Breast epithelium (tissue), 4 donors: ENCODE results near the gene KYNU. TPM values are rescaled to one million over a fixed set of nuclear protein-coding genes. Genes with fewer than 3 reads are reported as not detected.
"Not testable (repeated sequence)": the region's sequence is repeated elsewhere in the genome, so short reads cannot be mapped to it uniquely, and the experiment has no call there.

Experiments
- DNase-seq, 2 donors: peaks; one replicate each; pipeline ENCODE4 v3.0.0-alpha.2; 2019; ENCODE audit warnings: low spot score in 2 of 2
- H3K27ac ChIP-seq, 2 donors: fragments of 200-600 bp; sonication (generic) in 1 of 2; one replicate each; pipeline ENCODE4 v1.5.1; 2016 to 2019; ENCODE audit warnings: mild to moderate bottlenecking in 1 of 2
- H3K27me3 ChIP-seq, 2 donors: fragments of 200-600 bp; sonication (generic) in 1 of 2; one replicate each; pipeline versions ENCODE4 v1.5.1 to v1.6.0; 2017 to 2019; ENCODE audit warnings: control low read depth in 1 of 2, mild to moderate bottlenecking in 1 of 2
- H3K36me3 ChIP-seq: fragments of 200-600 bp; one replicate; pipeline ENCODE4 v1.5.1; 2019
- H3K4me1 ChIP-seq, 2 donors: fragments of 200-600 bp; sonication (generic); one replicate each; pipeline ENCODE4 v1.5.1; 2016 to 2019; ENCODE audit warnings: control low read depth in 1 of 2
- H3K4me3 ChIP-seq, 3 donors: fragments of 200-600 bp; sonication (generic); 1 replicate in 2 of 3; 2 replicates in 1 of 3; pipeline ENCODE4 v1.5.1; 2016 to 2019; ENCODE audit warnings: mild to moderate bottlenecking in 3 of 3, moderate library complexity in 2 of 3
- H3K9me3 ChIP-seq, 2 donors: fragments of 200-600 bp; sonication (generic) in 1 of 2; one replicate each; pipeline ENCODE4 v1.5.1; 2016 to 2019; ENCODE audit warnings: control low read depth in 1 of 2
- POLR2A ChIP-seq: fragments of 450-650 bp; IDR thresholded peaks from one replicate; pipeline ENCODE4 v1.6.1; 2016; ENCODE audit warnings: antibody characterized with exemption, mild to moderate bottlenecking, moderate library complexity
- POLR2AphosphoS5 ChIP-seq, 3 donors: sonication (generic); formaldehyde crosslinking; IDR thresholded peaks; one replicate each; pipeline ENCODE4 v1.6.1; 2017; ENCODE audit warnings: antibody characterized with exemption in 3 of 3
- intact Hi-C: fragments of 100-400 bp; cut with DNase I; formaldehyde crosslinking; loops from one replicate; pipeline ENCODE4 v1.15.1; 2023; ENCODE audit warnings: low total_unique reads
- total RNA-seq, 3 donors: library from RNA; depleted of rRNA; stranded (reverse); fragments of >200 nt; gene quantifications; one replicate each; pipeline ENCODE4 v1.1.0, GENCODE V29; 2016
- TF ChIP-seq, protein P1 (sequence below), 3 donors: fragments of 450-650 bp; IDR thresholded peaks; one replicate each; pipeline ENCODE4 v1.5.1; 2016 to 2017; ENCODE audit warnings: antibody characterized with exemption in 3 of 3, mild to moderate bottlenecking in 3 of 3, moderate library complexity in 3 of 3

The KYNU gene
- total RNA-seq, 3 donors from 2014 or later, result 6.9 to 13.1 (median 11.7) TPM

GRCh38 chr2:142940606-142941223 lies 63.3 kb downstream of the KYNU start:
- TF ChIP-seq, protein P1, sequence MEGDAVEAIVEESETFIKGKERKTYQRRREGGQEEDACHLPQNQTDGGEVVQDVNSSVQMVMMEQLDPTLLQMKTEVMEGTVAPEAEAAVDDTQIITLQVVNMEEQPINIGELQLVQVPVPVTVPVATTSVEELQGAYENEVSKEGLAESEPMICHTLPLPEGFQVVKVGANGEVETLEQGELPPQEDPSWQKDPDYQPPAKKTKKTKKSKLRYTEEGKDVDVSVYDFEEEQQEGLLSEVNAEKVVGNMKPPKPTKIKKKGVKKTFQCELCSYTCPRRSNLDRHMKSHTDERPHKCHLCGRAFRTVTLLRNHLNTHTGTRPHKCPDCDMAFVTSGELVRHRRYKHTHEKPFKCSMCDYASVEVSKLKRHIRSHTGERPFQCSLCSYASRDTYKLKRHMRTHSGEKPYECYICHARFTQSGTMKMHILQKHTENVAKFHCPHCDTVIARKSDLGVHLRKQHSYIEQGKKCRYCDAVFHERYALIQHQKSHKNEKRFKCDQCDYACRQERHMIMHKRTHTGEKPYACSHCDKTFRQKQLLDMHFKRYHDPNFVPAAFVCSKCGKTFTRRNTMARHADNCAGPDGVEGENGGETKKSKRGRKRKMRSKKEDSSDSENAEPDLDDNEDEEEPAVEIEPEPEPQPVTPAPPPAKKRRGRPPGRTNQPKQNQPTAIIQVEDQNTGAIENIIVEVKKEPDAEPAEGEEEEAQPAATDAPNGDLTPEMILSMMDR (IDR thresholded peaks at IDR 0.05), result no peak
- TF ChIP-seq POLR2A, result no peak
- TF ChIP-seq POLR2AphosphoS5 (IDR thresholded peaks at IDR 0.05), result no peak
- DNase-seq, result no peak
- H3K4me1 ChIP-seq, result no peaks in the 10 kb centered on the region
- H3K4me3 ChIP-seq, result no peak overlapping the region
- intact Hi-C loops, result no loop called here
- H3K9me3 ChIP-seq, result no peaks in the 10 kb centered on the region
- H3K27me3 ChIP-seq, result no peaks in the 10 kb centered on the region
- H3K36me3 ChIP-seq, result no peaks in the 10 kb centered on the region
- H3K27ac ChIP-seq, result no peak overlapping the region

- Histone ChIP-seq H3K36me3 (no peaks in the 10 kb centered on the region), H3K27ac (no peak overlapping the region), H3K9me3 (no peaks in the 10 kb centered on the region), H3K4me3 (no peak overlapping the region), H3K4me1 (no peaks in the 10 kb centered on the region), H3K27me3 (no peaks in the 10 kb centered on the region)
- TF ChIP-seq, protein P1 (IDR thresholded peaks at IDR 0.05), result no peak
- TF ChIP-seq POLR2A (no peak), POLR2AphosphoS5 (IDR thresholded peaks at IDR 0.05) (no peak)
- no peak for DNase-seq
- intact Hi-C loops, result no loop called here
These were observed 65.2 kb downstream of the KYNU start for GRCh38 chr2:142942690-142943089.

GRCh38 chr2:142944264-142944663 lies 66.8 kb downstream of the KYNU start:
- TF ChIP-seq POLR2A (no peak), POLR2AphosphoS5 (IDR thresholded peaks at IDR 0.05) (no peak)
- TF ChIP-seq, protein P1 (IDR thresholded peaks at IDR 0.05), result no peak
- Histone ChIP-seq H3K4me1 (no peaks in the 10 kb centered on the region), H3K4me3 (no peak overlapping the region), H3K36me3 (no peaks in the 10 kb centered on the region), H3K9me3 (peaks cover 0 to 2% of the 10 kb centered on the region in 2 donors), H3K27me3 (no peaks in the 10 kb centered on the region), H3K27ac (no peak overlapping the region)
- DNase-seq, result no peak
- intact Hi-C loops, result no loop called here

DNA sequence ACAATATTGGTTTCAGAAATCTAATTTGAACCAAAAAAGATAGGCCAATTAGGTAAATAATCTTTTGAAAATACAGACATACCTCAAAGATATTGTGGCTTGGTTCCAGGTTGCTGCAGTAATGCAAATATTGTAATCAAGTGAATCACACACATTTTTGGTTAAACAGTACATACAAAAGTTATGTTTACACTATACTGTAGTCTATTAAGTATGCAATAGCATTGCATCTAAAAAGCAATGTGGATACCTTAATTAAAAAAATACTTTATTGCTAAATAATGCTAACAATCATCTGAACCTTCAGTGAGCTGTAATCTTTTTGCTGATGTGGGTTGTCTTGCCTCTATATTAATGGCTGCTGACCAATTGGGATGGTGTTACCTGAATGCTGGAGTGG lies 67.3 kb downstream of the KYNU start:
- H3K9me3 ChIP-seq, result peaks cover 0 to 5% of the 10 kb centered on the region in 2 donors
- H3K36me3 ChIP-seq, result no peaks in the 10 kb centered on the region
- DNase-seq, result no peak
- intact Hi-C loops, result no loop called here
- no peak overlapping the region for H3K27ac ChIP-seq
- H3K27me3 ChIP-seq, result no peaks in the 10 kb centered on the region
- no peak overlapping the region for H3K4me3 ChIP-seq
- H3K4me1 ChIP-seq, result no peaks in the 10 kb centered on the region
- TF ChIP-seq, protein P1 (IDR thresholded peaks at IDR 0.05), result no peak
- TF ChIP-seq POLR2A (no peak), POLR2AphosphoS5 (IDR thresholded peaks at IDR 0.05) (no peak)

DNA sequence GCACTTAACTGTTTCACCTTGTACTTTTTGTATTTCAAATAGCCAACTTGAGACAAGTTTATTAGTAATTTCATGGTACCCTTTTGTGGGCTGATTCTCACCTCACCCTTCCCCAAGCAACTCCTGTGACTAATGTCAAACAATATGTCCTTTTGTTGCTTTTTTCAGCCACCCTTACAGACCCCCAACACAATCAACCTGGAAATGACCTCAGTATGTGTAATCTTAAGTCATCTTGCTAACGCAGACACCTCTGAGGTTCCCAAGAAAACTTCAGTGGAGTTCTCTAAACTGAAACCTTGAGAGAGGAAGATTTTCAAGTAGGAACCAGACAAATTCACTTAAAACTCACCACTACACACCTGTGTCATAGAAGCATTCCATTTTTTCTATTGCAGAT lies 69.5 kb downstream of the KYNU start:
- H3K27ac ChIP-seq, result no peak overlapping the region
- H3K9me3 ChIP-seq, result peaks cover 4 to 5% of the 10 kb centered on the region in 2 donors
- TF ChIP-seq, protein P1 (IDR thresholded peaks at IDR 0.05), result no peak
- TF ChIP-seq POLR2AphosphoS5 (IDR thresholded peaks at IDR 0.05) (no peak), POLR2A (no peak)
- no peaks in the 10 kb centered on the region for H3K27me3 ChIP-seq
- no peaks in the 10 kb centered on the region for H3K36me3 ChIP-seq
- intact Hi-C loops, result no loop called here
- no peak overlapping the region for H3K4me3 ChIP-seq
- no peaks in the 10 kb centered on the region for H3K4me1 ChIP-seq
- no peak for DNase-seq

GRCh38 chr2:142948723-142949122 lies 71.3 kb downstream of the KYNU start:
- intact Hi-C loops, H3K4me3 ChIP-seq, H3K36me3 ChIP-seq, DNase-seq, H3K27ac ChIP-seq, H3K4me1 ChIP-seq, H3K9me3 ChIP-seq, H3K27me3 ChIP-seq: not testable (repeated sequence)

- H3K27ac ChIP-seq, H3K9me3 ChIP-seq, DNase-seq, H3K4me3 ChIP-seq, H3K4me1 ChIP-seq, H3K27me3 ChIP-seq, intact Hi-C loops, H3K36me3 ChIP-seq: not testable (repeated sequence)
These were observed 72.9 kb downstream of the KYNU start for GRCh38 chr2:142950323-142950722.
